ENCODE data around the gene DTD2. TPM values are rescaled to one million over a fixed set of nuclear protein-coding genes. Genes with fewer than 3 reads are reported as not detected.

The DTD2 gene
- total RNA-seq, 5 donors from 2014 or later (not counting 1 experiment from before 2014, with no cell fraction given): 11.3 to 23.6 (median 18.1) TPM

Other genes starting within 250 kb of the DTD2 start
- gene HECTD1, start 249.7 kb downstream of the DTD2 start, total RNA-seq: 100 to 1,000 TPM; 118 to 194 (median 132) TPM
- 10 to 100 TPM in 4 of 5 donors, 1 to 10 TPM in 1; 7.5 to 13.2 (median 13.0) TPM for gene HEATR5A, start 37.0 kb downstream of the DTD2 start, total RNA-seq
- gene GPR33, start 30.5 kb upstream of the DTD2 start, total RNA-seq: not detected
- 10 to 100 TPM in 3 of 5 donors, 1 to 10 TPM in 2; 6.8 to 11.0 (median 10.2) TPM for gene NUBPL, start 103.9 kb upstream of the DTD2 start, total RNA-seq

Data from T-cell (primary cell).